Measurements from ENCODE around the gene PRKCA. TPM values are rescaled to one million over a fixed set of nuclear protein-coding genes. Genes with fewer than 3 reads are reported as not detected.
"Not testable (repeated sequence)": the region's sequence is repeated elsewhere in the genome, so short reads cannot be mapped to it uniquely, and the experiment has no call there.

PRKCA gene
- total RNA-seq, 1 experiment from 2014 or later: 29.5 TPM

DNA sequence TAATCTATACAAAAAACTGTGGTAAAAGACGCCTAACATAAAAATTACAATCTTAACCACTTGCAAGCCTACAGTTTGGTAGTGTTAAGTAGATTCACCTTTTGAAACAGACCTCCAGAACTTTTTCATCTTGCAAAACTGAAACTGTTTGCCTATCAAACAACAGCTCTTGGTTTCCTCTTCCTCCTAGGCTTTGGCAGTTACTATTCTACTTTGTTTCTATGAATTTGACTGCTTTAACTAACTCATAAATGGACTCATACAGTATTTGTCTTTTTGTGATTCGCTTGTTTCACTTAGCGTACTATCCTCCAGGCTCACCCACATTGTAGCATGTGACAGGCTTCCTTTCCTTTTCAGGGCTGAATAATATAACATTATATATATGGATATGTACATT lies 97.0 kb downstream of the PRKCA start (continued):
- TF ChIP-seq ATF6 (CRISPR knock-in tag; IDR thresholded peaks at IDR 0.05) (no peak), NR1H2 (CRISPR knock-in tag; IDR thresholded peaks at IDR 0.05) (no peak), ZNF263 (CRISPR knock-in tag; IDR thresholded peaks at IDR 0.05; ENCODE audit: low read depth) (no peak), JUN (CRISPR knock-in tag; IDR thresholded peaks at IDR 0.05) (no peak), OVOL2 (CRISPR knock-in tag; IDR thresholded peaks at IDR 0.05; ENCODE audit: borderline replicate concordance) (no peak), MXD4 (CRISPR knock-in tag; IDR thresholded peaks at IDR 0.05; ENCODE audit: borderline replicate concordance) (no peak), NFATC4 (CRISPR knock-in tag; IDR thresholded peaks at IDR 0.05) (no peak), ZNF425 (CRISPR knock-in tag; conservative IDR thresholded peaks at IDR 0.05) (no peak), NR2C2 (CRISPR knock-in tag; IDR thresholded peaks at IDR 0.05) (no peak), ZNF671 (CRISPR knock-in tag; IDR thresholded peaks at IDR 0.05) (no peak)
- TF ChIP-seq, protein P1, sequence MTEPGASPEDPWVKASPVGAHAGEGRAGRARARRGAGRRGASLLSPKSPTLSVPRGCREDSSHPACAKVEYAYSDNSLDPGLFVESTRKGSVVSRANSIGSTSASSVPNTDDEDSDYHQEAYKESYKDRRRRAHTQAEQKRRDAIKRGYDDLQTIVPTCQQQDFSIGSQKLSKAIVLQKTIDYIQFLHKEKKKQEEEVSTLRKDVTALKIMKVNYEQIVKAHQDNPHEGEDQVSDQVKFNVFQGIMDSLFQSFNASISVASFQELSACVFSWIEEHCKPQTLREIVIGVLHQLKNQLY (CRISPR knock-in tag; IDR thresholded peaks at IDR 0.05): no peak
- TF ChIP-seq, protein P2, sequence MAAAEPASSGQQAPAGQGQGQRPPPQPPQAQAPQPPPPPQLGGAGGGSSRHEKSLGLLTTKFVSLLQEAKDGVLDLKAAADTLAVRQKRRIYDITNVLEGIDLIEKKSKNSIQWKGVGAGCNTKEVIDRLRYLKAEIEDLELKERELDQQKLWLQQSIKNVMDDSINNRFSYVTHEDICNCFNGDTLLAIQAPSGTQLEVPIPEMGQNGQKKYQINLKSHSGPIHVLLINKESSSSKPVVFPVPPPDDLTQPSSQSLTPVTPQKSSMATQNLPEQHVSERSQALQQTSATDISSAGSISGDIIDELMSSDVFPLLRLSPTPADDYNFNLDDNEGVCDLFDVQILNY (CRISPR knock-in tag; IDR thresholded peaks at IDR 0.05): no peak
- TF ChIP-seq, protein P3, sequence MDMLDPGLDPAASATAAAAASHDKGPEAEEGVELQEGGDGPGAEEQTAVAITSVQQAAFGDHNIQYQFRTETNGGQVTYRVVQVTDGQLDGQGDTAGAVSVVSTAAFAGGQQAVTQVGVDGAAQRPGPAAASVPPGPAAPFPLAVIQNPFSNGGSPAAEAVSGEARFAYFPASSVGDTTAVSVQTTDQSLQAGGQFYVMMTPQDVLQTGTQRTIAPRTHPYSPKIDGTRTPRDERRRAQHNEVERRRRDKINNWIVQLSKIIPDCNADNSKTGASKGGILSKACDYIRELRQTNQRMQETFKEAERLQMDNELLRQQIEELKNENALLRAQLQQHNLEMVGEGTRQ (CRISPR knock-in tag; IDR thresholded peaks at IDR 0.05): no peak
- TF ChIP-seq, protein P4, sequence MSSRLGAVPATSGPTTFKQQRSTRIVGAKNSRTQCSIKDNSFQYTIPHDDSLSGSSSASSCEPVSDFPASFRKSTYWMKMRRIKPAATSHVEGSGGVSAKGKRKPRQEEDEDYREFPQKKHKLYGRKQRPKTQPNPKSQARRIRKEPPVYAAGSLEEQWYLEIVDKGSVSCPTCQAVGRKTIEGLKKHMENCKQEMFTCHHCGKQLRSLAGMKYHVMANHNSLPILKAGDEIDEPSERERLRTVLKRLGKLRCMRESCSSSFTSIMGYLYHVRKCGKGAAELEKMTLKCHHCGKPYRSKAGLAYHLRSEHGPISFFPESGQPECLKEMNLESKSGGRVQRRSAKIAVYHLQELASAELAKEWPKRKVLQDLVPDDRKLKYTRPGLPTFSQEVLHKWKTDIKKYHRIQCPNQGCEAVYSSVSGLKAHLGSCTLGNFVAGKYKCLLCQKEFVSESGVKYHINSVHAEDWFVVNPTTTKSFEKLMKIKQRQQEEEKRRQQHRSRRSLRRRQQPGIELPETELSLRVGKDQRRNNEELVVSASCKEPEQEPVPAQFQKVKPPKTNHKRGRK (CRISPR knock-in tag; IDR thresholded peaks at IDR 0.05; ENCODE audit: borderline replicate concordance): no peak

DNA sequence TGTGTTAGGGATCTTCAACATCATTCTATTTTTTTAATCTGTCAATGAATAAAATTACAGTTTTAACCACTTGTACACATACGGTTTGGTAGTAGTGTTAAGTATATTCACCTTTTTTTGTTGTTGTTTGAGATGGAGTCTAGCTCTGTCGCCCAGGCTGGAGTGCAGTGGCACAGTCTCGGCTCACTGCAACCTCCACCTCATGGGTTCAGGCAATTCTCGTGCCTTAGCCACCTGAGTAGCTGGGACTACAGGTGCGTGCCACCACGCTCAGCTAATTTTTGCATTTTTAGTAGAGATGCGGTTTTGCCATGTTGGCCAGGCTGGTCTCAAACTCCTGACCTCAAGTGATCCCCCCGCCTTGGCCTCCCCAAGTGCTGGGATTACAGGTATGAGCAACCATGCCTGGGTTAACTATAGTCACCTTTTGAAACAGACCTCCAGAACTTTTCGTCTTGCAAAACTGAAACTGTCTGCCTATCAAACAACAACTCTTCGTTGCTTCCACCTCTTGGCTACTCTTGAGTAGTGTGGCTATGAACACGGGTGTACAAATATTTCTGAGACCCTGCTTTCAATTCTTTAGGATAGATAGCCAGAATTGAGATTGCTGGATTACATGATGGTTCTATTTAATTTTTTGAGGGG lies 97.8 kb downstream of the PRKCA start:
- peaks cover 20% of the 10 kb centered on the region for H3K4me1 Mint-ChIP-seq
- H3K27me3 Mint-ChIP-seq (ENCODE audit: low read depth); H3K27ac Mint-ChIP-seq; CTCF ChIA-PET; ATAC-seq; H3K4me3 Mint-ChIP-seq; DNase-seq (ENCODE audit: low spot score); H3K36me3 Mint-ChIP-seq; POLR2A ChIA-PET: not testable (repeated sequence)
- H3K9me3 Mint-ChIP-seq: peaks cover 11% of the 10 kb centered on the region

DNA sequence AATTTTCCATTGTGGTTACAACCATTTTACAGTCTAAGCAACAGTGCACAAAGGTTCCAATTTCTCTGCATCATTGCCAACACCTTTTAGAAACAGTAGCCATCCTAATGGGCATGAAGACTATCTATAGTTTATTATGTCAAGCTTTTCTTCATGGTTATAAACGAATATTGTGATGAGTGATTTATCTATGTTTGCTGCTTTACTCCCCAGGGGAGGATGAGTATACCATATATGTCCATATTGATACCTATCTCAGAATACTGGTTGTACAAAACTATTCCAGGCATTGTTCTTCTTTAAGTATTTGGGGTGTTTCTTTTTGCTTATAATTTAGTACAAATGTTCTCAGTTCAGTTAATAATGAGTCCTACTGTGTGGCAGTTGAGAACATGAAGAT lies 98.3 kb downstream of the PRKCA start:
- DNase-seq (ENCODE audit: low spot score): no peak
- CTCF ChIA-PET: no interaction called here
- no peak for ATAC-seq
- Mint-ChIP-seq H3K27ac (no peak overlapping the region), H3K4me3 (no peak overlapping the region), H3K27me3 (ENCODE audit: low read depth) (no peaks in the 10 kb centered on the region), H3K4me1 (peaks cover 25% of the 10 kb centered on the region), H3K36me3 (no peaks in the 10 kb centered on the region), H3K9me3 (peaks cover 11% of the 10 kb centered on the region)
- POLR2A ChIA-PET: no interaction called here
- TF ChIP-seq ZMAT4 (CRISPR knock-in tag; IDR thresholded peaks at IDR 0.05): no peak
- TF ChIP-seq E2F4 (CRISPR knock-in tag; IDR thresholded peaks at IDR 0.05; ENCODE audit: borderline replicate concordance, low read depth): no peak
- TF ChIP-seq, protein P5, sequence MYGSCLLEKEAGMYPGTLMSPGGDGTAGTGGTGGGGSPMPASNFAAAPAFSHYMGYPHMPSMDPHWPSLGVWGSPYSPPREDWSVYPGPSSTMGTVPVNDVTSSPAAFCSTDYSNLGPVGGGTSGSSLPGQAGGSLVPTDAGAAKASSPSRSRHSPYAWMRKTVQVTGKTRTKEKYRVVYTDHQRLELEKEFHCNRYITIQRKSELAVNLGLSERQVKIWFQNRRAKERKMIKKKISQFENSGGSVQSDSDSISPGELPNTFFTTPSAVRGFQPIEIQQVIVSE (CRISPR knock-in tag; IDR thresholded peaks at IDR 0.05; ENCODE audit: borderline replicate concordance): no peak
- TF ChIP-seq HMGXB4 (CRISPR knock-in tag; IDR thresholded peaks at IDR 0.05): no peak

All from WTC11 (cell line).